GM19193 (cell line): Measurements from ENCODE around the gene SNX25.

Experiments used
- POLR2A ChIP-seq: IDR thresholded peaks from 4 replicates; pipeline ENCODE4 v1.6.1; 2011; ENCODE audit not compliant: insufficient read depth, insufficient read length; ENCODE audit errors: extremely low read depth

SNX25 gene

GRCh38 chr4:185238215-185238681 lies 28.9 kb downstream of the SNX25 start:
- TF ChIP-seq POLR2A = no peak

- TF ChIP-seq POLR2A = no peak
Observed at GRCh38 chr4:185238750-185239149, 29.4 kb downstream of the SNX25 start.

GRCh38 chr4:185242749-185243533 lies 33.5 kb downstream of the SNX25 start:
- TF ChIP-seq POLR2A = no peak

GRCh38 chr4:185243879-185244278 lies 34.5 kb downstream of the SNX25 start:
- no peak for TF ChIP-seq POLR2A

GRCh38 chr4:185244763-185245162 lies 35.4 kb downstream of the SNX25 start:
- TF ChIP-seq POLR2A = no peak

GRCh38 chr4:185246453-185246852 lies 37.1 kb downstream of the SNX25 start:
- TF ChIP-seq POLR2A = no peak

GRCh38 chr4:185247151-185247550 lies 37.8 kb downstream of the SNX25 start:
- no peak for TF ChIP-seq POLR2A

- no peak for TF ChIP-seq POLR2A
Observed at GRCh38 chr4:185248393-185249039, 39.1 kb downstream of the SNX25 start.

- no peak for TF ChIP-seq POLR2A
Observed at GRCh38 chr4:185249105-185249504, 39.7 kb downstream of the SNX25 start.

GRCh38 chr4:185254434-185254833 lies 45.0 kb downstream of the SNX25 start:
- TF ChIP-seq POLR2A = no peak

GRCh38 chr4:185255868-185256267 lies 46.5 kb downstream of the SNX25 start:
- TF ChIP-seq POLR2A = no peak

- no peak for TF ChIP-seq POLR2A
Observed at GRCh38 chr4:185256446-185256845, 47.0 kb downstream of the SNX25 start.

GRCh38 chr4:185257086-185257485 lies 47.7 kb downstream of the SNX25 start:
- TF ChIP-seq POLR2A = no peak

GRCh38 chr4:185257694-185258093 lies 48.3 kb downstream of the SNX25 start:
- TF ChIP-seq POLR2A = no peak

GRCh38 chr4:185259719-185260118 lies 50.3 kb downstream of the SNX25 start:
- no peak for TF ChIP-seq POLR2A

- no peak for TF ChIP-seq POLR2A
Observed at GRCh38 chr4:185261946-185262345, 52.5 kb downstream of the SNX25 start.

- TF ChIP-seq POLR2A = no peak
Observed at GRCh38 chr4:185263419-185263818, 54.0 kb downstream of the SNX25 start.

GRCh38 chr4:185265942-185266341 lies 56.5 kb downstream of the SNX25 start:
- TF ChIP-seq POLR2A = no peak
